HG03442 (cell line): ENCODE measurements around the gene AGAP2.

Experiments used
- ATAC-seq: cut with Tn5 transposase; IDR thresholded peaks from one replicate; pipeline ENCODE4 v1.9.1; 2021; ENCODE audit warnings: mild to moderate bottlenecking, moderate library complexity; ENCODE audit not compliant: unreplicated experiment

The AGAP2 gene

GRCh38 chr12:57737467-57738460 is 778 bp downstream of the AGAP2 start:
- no peak for ATAC-seq

GRCh38 chr12:57736741-57737466 is 1.6 kb downstream of the AGAP2 start:
- no peak for ATAC-seq

- ATAC-seq: no peak
Measured at GRCh38 chr12:57735952-57736740, 2.4 kb downstream of the AGAP2 start.

- ATAC-seq: no peak
Measured at GRCh38 chr12:57735198-57735855, 3.2 kb downstream of the AGAP2 start.

GRCh38 chr12:57734591-57734990 is 4.0 kb downstream of the AGAP2 start:
- no peak for ATAC-seq

GRCh38 chr12:57733928-57734327 is 4.6 kb downstream of the AGAP2 start:
- ATAC-seq: no peak

GRCh38 chr12:57732726-57733593 is 5.6 kb downstream of the AGAP2 start:
- ATAC-seq: no peak

- ATAC-seq: no peak
Measured at GRCh38 chr12:57732270-57732669, 6.3 kb downstream of the AGAP2 start.

GRCh38 chr12:57731411-57732080 is 7.0 kb downstream of the AGAP2 start:
- ATAC-seq: no peak

- ATAC-seq: no peak
Measured at GRCh38 chr12:57730336-57731067, 8.0 kb downstream of the AGAP2 start.

GRCh38 chr12:57729321-57729844 is 9.2 kb downstream of the AGAP2 start:
- ATAC-seq: no peak

GRCh38 chr12:57727758-57728395 is 10.7 kb downstream of the AGAP2 start:
- no peak for ATAC-seq

GRCh38 chr12:57726884-57727757 is 11.4 kb downstream of the AGAP2 start:
- ATAC-seq: no peak

- ATAC-seq: no peak
Measured at GRCh38 chr12:57726151-57726883, 12.2 kb downstream of the AGAP2 start.

- no peak for ATAC-seq
Measured at GRCh38 chr12:57725851-57726150, 12.7 kb downstream of the AGAP2 start.
